Uterus (tissue), 4 donors: ENCODE results near the gene MSI2. TPM values are rescaled to one million over a fixed set of nuclear protein-coding genes. Genes with fewer than 3 reads are reported as not detected.
"Not testable (repeated sequence)": the region's sequence is repeated elsewhere in the genome, so short reads cannot be mapped to it uniquely, and the experiment has no call there.

ENCODE experiments used
- DNase-seq, 2 donors: peaks; one replicate each; pipeline ENCODE4 v3.0.0-alpha.2; 2019 to 2020
- H3K27ac ChIP-seq, 2 donors: fragments of 200-600 bp; sonication (generic); 1 replicate in 1 of 2; 2 replicates in 1 of 2; pipeline ENCODE4 v1.5.1; 2016 to 2018
- H3K27me3 ChIP-seq, 2 donors: fragments of 200-600 bp; sonication (generic); one replicate each; pipeline ENCODE4 v1.5.1; 2018 to 2019; ENCODE audit warnings: control low read depth in 1 of 2
- H3K36me3 ChIP-seq, 2 donors: fragments of 200-600 bp; sonication (generic); one replicate each; pipeline ENCODE4 v1.5.1; 2019; ENCODE audit warnings: control low read depth in 1 of 2
- H3K4me1 ChIP-seq, 2 donors: fragments of 200-600 bp; sonication (generic); one replicate each; pipeline ENCODE4 v1.5.1; 2018 to 2019; ENCODE audit warnings: control low read depth in 1 of 2
- H3K4me3 ChIP-seq, 2 donors: fragments of 200-600 bp; sonication (generic); 1 replicate in 1 of 2; 2 replicates in 1 of 2; pipeline ENCODE4 v1.5.1; 2018 to 2019; ENCODE audit warnings: mild to moderate bottlenecking in 1 of 2
- H3K9me3 ChIP-seq, 2 donors: fragments of 200-600 bp; sonication (generic); one replicate each; pipeline ENCODE4 v1.5.1; 2019; ENCODE audit warnings: control low read depth in 1 of 2
- POLR2A ChIP-seq, 2 donors: fragments of 450-650 bp; IDR thresholded peaks; one replicate each; pipeline ENCODE4 v1.6.1; 2016; ENCODE audit warnings: antibody characterized with exemption in 2 of 2, mild to moderate bottlenecking in 1 of 2, moderate library complexity in 1 of 2
- intact Hi-C: fragments of 100-400 bp; cut with DNase I; formaldehyde crosslinking; loops from one replicate; pipeline ENCODE4 v1.15.1; 2023; ENCODE audit warnings: low total_unique reads
- total RNA-seq, 4 donors: library from RNA; depleted of rRNA in 3 of 4; stranded (reverse); fragments of >200 nt in 3 of 4; gene quantifications; one replicate each; pipeline versions ENCODE4 v1.1.0 to v1.2.4, GENCODE V29; 2014 to 2023
- TF ChIP-seq, protein P1 (sequence below), 4 experiments: fragments of 200-600 bp in 2 of 4; fragments of 450-650 bp in 2 of 4; sonication (generic) in 2 of 4; IDR thresholded peaks; one replicate each; pipeline ENCODE4 v1.5.1; 2016 to 2019; ENCODE audit warnings: antibody characterized with exemption in 4 of 4, mild to moderate bottlenecking in 2 of 4, moderate library complexity in 1 of 4
- donor health status: DM: yes; HTN: yes; CAD: no.

MSI2 gene
- total RNA-seq, 4 donors from 2014 or later = 13.2 to 60.8 (median 44.5) TPM

DNA sequence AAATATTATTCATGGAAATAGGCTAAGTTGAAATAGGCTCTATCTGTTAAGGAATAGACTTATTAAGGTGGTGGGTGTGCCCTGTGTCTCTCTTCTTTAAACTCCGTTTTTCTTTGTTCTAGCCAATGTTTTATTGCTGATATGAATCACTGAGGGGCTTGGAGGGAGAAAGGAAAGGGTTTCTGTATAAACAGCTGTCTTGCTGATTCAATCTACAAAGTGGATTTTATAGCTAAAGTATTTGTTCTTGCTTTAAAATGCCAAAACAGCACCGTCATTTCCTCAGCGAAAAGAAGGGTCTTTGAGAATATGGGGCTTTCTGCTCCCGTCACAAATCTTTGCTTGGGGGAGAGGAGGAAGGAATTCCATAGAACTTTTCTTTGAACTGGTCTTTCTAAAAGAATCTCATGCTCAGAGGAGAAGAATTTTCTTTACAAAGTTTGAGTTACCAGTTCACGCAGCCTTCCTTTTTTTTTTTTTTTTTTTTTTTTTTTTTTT is 39.3 kb downstream of the MSI2 start:
- no peak for DNase-seq
- H3K9me3 ChIP-seq = no peaks in the 10 kb centered on the region
- intact Hi-C loops = no loop called here
- H3K36me3 ChIP-seq = no peaks in the 10 kb centered on the region
- H3K27ac ChIP-seq = no peak overlapping the region
- no peaks in the 10 kb centered on the region for H3K27me3 ChIP-seq
- TF ChIP-seq, protein P1, sequence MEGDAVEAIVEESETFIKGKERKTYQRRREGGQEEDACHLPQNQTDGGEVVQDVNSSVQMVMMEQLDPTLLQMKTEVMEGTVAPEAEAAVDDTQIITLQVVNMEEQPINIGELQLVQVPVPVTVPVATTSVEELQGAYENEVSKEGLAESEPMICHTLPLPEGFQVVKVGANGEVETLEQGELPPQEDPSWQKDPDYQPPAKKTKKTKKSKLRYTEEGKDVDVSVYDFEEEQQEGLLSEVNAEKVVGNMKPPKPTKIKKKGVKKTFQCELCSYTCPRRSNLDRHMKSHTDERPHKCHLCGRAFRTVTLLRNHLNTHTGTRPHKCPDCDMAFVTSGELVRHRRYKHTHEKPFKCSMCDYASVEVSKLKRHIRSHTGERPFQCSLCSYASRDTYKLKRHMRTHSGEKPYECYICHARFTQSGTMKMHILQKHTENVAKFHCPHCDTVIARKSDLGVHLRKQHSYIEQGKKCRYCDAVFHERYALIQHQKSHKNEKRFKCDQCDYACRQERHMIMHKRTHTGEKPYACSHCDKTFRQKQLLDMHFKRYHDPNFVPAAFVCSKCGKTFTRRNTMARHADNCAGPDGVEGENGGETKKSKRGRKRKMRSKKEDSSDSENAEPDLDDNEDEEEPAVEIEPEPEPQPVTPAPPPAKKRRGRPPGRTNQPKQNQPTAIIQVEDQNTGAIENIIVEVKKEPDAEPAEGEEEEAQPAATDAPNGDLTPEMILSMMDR (IDR thresholded peaks at IDR 0.05) = no peak
- no peak for TF ChIP-seq POLR2A (IDR thresholded peaks at IDR 0.05)
- H3K4me1 ChIP-seq = no peaks in the 10 kb centered on the region
- H3K4me3 ChIP-seq = no peak overlapping the region

DNA sequence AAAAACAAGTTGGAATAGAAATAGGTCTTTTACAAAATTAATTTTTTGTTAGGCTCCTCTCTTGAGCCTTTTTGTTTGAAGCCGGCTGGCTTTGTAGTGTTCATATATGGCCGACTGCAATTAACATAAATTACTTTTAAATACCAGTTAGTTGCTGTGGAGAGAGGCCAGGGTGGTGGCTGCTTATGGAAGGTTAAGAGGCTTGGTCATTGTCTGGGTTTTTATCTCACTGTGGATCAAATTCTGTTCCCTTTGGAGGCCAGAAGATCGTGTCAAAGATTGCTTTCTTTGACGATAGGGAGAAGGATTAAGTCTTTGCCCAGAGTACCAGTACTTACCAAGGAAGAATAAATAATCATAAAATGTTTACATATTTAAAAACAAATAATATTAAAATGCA is 39.9 kb downstream of the MSI2 start:
- no peak overlapping the region for H3K27ac ChIP-seq
- no peak for DNase-seq

DNA sequence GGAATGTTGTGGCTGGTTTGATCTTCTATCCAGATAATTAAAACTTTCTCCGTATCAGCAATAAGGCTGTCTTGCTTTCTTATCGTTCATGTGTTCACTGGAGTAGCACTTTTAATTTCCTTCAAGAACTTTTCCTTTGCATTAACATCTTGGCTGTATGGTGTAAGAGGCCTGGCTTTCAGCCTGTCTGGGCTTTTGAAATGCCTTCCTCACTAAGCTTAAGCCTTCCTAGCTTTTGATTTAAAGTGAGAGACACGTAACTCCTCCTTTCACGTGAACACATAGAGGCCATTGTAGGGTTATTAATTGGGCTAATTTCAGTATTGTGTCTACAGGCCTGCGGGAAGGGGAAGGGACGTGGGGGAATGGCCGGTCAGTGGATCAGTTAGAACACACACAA is 42.9 kb downstream of the MSI2 start:
- Histone ChIP-seq H3K4me3 (no peak overlapping the region), H3K27me3 (no peaks in the 10 kb centered on the region), H3K27ac (no peak overlapping the region), H3K4me1 (no peaks in the 10 kb centered on the region), H3K9me3 (no peaks in the 10 kb centered on the region), H3K36me3 (no peaks in the 10 kb centered on the region)
- no peak for DNase-seq
- intact Hi-C loops = no loop called here
- TF ChIP-seq POLR2A (IDR thresholded peaks at IDR 0.05) = no peak
- TF ChIP-seq, protein P1 (IDR thresholded peaks at IDR 0.05) = no peak

More for the DNA sequence above, 39.9 kb downstream of the MSI2 start:
- Histone ChIP-seq H3K9me3 (no peaks in the 10 kb centered on the region), H3K27me3 (no peaks in the 10 kb centered on the region), H3K36me3 (no peaks in the 10 kb centered on the region), H3K4me3 (no peak overlapping the region), H3K4me1 (no peaks in the 10 kb centered on the region)
- TF ChIP-seq, protein P1 (IDR thresholded peaks at IDR 0.05) = no peak
- TF ChIP-seq POLR2A (IDR thresholded peaks at IDR 0.05) = no peak
- intact Hi-C loops = no loop called here

DNA sequence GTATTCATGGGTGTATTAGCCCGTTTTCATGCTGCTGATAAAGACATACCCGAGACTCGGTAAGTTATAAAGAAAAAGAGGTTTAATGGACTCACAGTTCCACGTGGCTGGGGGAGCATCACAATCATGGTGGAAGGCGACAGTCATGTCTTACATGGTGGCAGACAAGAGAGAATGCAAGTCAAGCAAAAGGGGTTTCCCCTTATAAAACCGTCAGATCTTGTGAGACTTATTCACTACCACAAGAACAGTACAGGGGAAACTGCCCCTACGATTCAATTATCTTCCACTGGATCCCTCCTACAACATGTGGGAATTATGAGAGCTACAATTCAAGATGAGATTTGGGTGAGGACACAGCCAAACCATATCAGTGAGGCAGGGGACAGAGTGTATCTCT is 44.3 kb downstream of the MSI2 start:
- intact Hi-C loops, H3K27me3 ChIP-seq, H3K4me1 ChIP-seq, H3K27ac ChIP-seq, H3K4me3 ChIP-seq, DNase-seq, H3K36me3 ChIP-seq, H3K9me3 ChIP-seq: not testable (repeated sequence)

DNA sequence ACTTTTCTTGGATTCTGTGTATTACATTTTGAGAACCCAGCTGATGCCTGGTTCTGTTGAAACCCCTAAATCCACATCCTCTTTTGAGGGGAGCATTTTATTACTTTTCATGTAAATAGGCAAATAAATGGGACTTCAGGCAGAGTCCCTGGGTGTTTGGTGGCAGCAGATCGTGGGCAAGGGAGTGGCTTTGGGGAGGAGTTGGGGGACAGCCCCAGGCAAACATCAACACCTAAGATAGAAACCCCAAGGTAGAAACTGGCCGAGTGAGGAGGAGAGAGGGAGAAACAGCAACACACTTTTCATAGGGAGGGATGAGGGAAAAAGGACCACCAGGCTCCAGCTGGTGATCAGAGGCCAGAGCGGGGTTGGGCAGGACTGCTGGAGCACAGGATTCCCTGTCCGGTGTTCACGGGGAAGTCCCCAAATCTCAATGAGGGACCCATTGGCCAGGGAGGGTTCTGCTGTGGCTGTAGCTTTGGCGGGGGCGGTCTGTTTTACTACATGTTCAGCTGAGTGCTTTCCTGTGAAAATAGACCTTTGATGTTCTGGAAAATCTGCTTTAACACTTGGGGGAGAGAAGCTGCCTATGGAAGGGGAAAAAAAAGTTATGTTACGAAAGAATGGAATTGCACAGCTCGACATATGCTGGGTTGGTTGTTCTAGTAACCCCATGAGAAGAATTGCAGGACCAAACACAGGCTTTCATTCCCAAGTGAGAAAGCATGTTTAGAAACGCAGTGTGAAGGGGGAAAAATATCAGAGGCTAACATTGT is 46.6 kb downstream of the MSI2 start:
- Histone ChIP-seq H3K27ac (no peak overlapping the region), H3K36me3 (no peaks in the 10 kb centered on the region), H3K4me1 (no peaks in the 10 kb centered on the region), H3K4me3 (no peak overlapping the region), H3K9me3 (no peaks in the 10 kb centered on the region), H3K27me3 (no peaks in the 10 kb centered on the region)
- intact Hi-C loops = no loop called here
- DNase-seq = no peak
- TF ChIP-seq, protein P1 (IDR thresholded peaks at IDR 0.05) = no peak
